K562 (cell line): ENCODE measurements around the gene USP49. TPM values are rescaled to one million over a fixed set of nuclear protein-coding genes. Genes with fewer than 3 reads are reported as not detected.

Experiments used
- ATAC-seq: fragments of 200-7000 bp; cut with Tn5 transposase; 3 replicates; pipeline ENCODE4 v1.9.1; 2020; ENCODE audit warnings: moderate library complexity
- BruUV-seq: library from RNA; stranded (reverse); fragments of 400-500 nt; replicated peaks from 2 replicates; lab custom pipeline; 2021; lab: Mats Ljungman, UMichigan
- CTCF ChIA-PET: fragments of 300-600 bp; formaldehyde crosslinking; extraction: SDS; loops from one replicate; lab custom pipeline; 2021; ENCODE audit warnings: low intra/inter-chr PET ratio; lab: Yijun Ruan, JAX
- POLR2A ChIA-PET: fragments of 300-600, 350-650 bp; sonication (Branson Sonifier 250); formaldehyde crosslinking; extraction: SDS; loops from one replicate; lab custom pipeline; 2021; ENCODE audit warnings: antibody characterized with exemption, inconsistent platforms; lab: Yijun Ruan, JAX
- DNase-seq, 4 experiments: peaks; one replicate each; pipeline versions ENCODE4 v3.0.0 to v3.0.0-alpha.2; 2011 to 2018; ENCODE audit warnings: low spot score in 3 of 4, mixed read lengths in 3 of 4; ENCODE audit errors: extremely low read depth in 1 of 4
- FAIRE-seq: peaks from 2 replicates; lab custom pipeline; 2011; peaks lifted over from hg19 to GRCh38; lab: Jason Lieb, UNC
- H2AFZ ChIP-seq: 2 replicates; pipeline ENCODE4 v1.6.0; 2011; ENCODE audit warnings: low read depth, low read length, control low read depth, inconsistent platforms
- H3K27ac ChIP-seq: fragments of 200-600 bp; 3 replicates; pipeline ENCODE4 v1.8.0; 2011; ENCODE audit warnings: low read depth, mild to moderate bottlenecking, control low read depth, inconsistent platforms, low read length, moderate library complexity, mixed read lengths; ENCODE audit errors: extremely low read depth
- H3K27me3 ChIP-seq, 2 experiments: fragments of 300-600 bp in 1 of 2; 2 replicates in 1 of 2; 3 replicates in 1 of 2; pipeline versions ENCODE4 v1.6.0 to v1.8.0; 2011; ENCODE audit warnings: inconsistent platforms in 2 of 2, low read length in 2 of 2, mild to moderate bottlenecking in 1 of 2, mixed read lengths in 1 of 2, moderate library complexity in 1 of 2; ENCODE audit not compliant: control insufficient read depth in 2 of 2, insufficient read depth in 2 of 2
- H3K36me3 ChIP-seq: fragments of 300-600 bp; 3 replicates; pipeline ENCODE4 v1.8.0; 2011; ENCODE audit warnings: mild to moderate bottlenecking, low read length, inconsistent platforms; ENCODE audit not compliant: control insufficient read depth, insufficient read depth
- H3K4me1 ChIP-seq, 2 experiments: fragments of 200-600 bp in 1 of 2; replicated peaks in 1 of 2; 2 replicates in 1 of 2; 3 replicates in 1 of 2; pipeline versions ENCODE4 v1.5.1 to v1.8.0; 2011; ENCODE audit warnings: inconsistent platforms in 2 of 2, low read length in 2 of 2, mild to moderate bottlenecking in 1 of 2, mixed read lengths in 1 of 2, moderate library complexity in 1 of 2; ENCODE audit not compliant: control insufficient read depth in 2 of 2, insufficient read depth in 2 of 2
- H3K4me2 ChIP-seq: 2 replicates; pipeline ENCODE4 v1.6.1; 2011; ENCODE audit warnings: low read length, control low read depth, inconsistent platforms, mixed read lengths; ENCODE audit not compliant: insufficient read depth
- H3K4me3 ChIP-seq: fragments of 200-600 bp; sonication (generic), shearing (Covaris generic); 2 replicates; pipeline ENCODE4 v1.5.1; 2016; ENCODE audit warnings: control low read depth, inconsistent platforms
- H3K79me2 ChIP-seq: fragments of 200-600 bp; 3 replicates; pipeline ENCODE4 v1.8.0; 2011; ENCODE audit warnings: low read length, inconsistent platforms; ENCODE audit not compliant: control insufficient read depth, insufficient read depth
- H3K9ac ChIP-seq, 2 experiments: 2 replicates each; pipeline versions ENCODE4 v1.6.0 to v1.6.1; 2011; ENCODE audit warnings: low read depth in 2 of 2, low read length in 2 of 2, control low read depth in 1 of 2, inconsistent platforms in 1 of 2, mild to moderate bottlenecking in 1 of 2, mixed read lengths in 1 of 2; ENCODE audit not compliant: insufficient read depth in 1 of 2
- H3K9me1 ChIP-seq: one replicate; pipeline ENCODE4 v1.6.0; 2011; ENCODE audit warnings: inconsistent platforms, mild to moderate bottlenecking, low read length, moderate library complexity; ENCODE audit not compliant: control insufficient read depth, insufficient read depth
- H3K9me3 ChIP-seq: replicated peaks from 2 replicates; pipeline ENCODE4 v1.5.1; 2011; ENCODE audit warnings: low read depth, low read length, inconsistent platforms; ENCODE audit not compliant: control insufficient read depth, insufficient read depth
- H4K20me1 ChIP-seq: replicated peaks from 2 replicates; pipeline ENCODE4 v1.6.1; 2011; ENCODE audit warnings: low read length, inconsistent platforms, mixed read lengths; ENCODE audit not compliant: control insufficient read depth, insufficient read depth
- FOXA3 ChIP-seq, 2 experiments: fragments of 450-650 bp in 1 of 2; sonication (generic) in 1 of 2; formaldehyde crosslinking; IDR thresholded peaks in 1 of 2; conservative IDR thresholded peaks in 1 of 2; 2 replicates each; pipeline versions ENCODE4 v1.4.0 to v1.8.0; 2020 to 2022; ENCODE audit warnings: mild to moderate bottlenecking in 2 of 2, missing genetic modification reagents in 1 of 2
- KLF16 ChIP-seq: IDR thresholded peaks from 2 replicates; pipeline ENCODE4 v1.6.1; 2016; ENCODE audit warnings: antibody characterized with exemption
- MEF2D ChIP-seq: conservative IDR thresholded peaks from 2 replicates; pipeline ENCODE4 v1.6.1; 2016; ENCODE audit warnings: low read depth, missing genetic modification characterization, missing compliant biosample characterization
- MEIS2 ChIP-seq: fragments of 450-650 bp; IDR thresholded peaks from 2 replicates; pipeline ENCODE4 v1.6.1; 2014; ENCODE audit warnings: mild to moderate bottlenecking; ENCODE audit not compliant: partially characterized antibody
- MXD1 ChIP-seq: fragments of 250-450 bp; sonication (Bioruptor Pico); IDR thresholded peaks from 2 replicates; pipeline ENCODE4 v1.8.0; 2021; ENCODE audit warnings: borderline replicate concordance, mild to moderate bottlenecking, moderate library complexity; ENCODE audit not compliant: poor library complexity, severe bottlenecking
- NR2C1 ChIP-seq, 2 experiments: fragments of 450-650 bp; IDR thresholded peaks; 2 replicates each; pipeline ENCODE4 v1.6.1; 2017; ENCODE audit warnings: mild to moderate bottlenecking in 2 of 2, antibody characterized with exemption in 1 of 2, inconsistent platforms in 1 of 2, missing compliant biosample characterization in 1 of 2, missing genetic modification characterization in 1 of 2
- NR2C2 ChIP-seq, 2 experiments: fragments of 200-800 bp in 1 of 2; sonication (Bioruptor generic) in 1 of 2; sonication (generic) in 1 of 2; formaldehyde crosslinking in 1 of 2; IDR thresholded peaks; 2 replicates each; pipeline versions ENCODE4 v1.6.1 to v1.8.0; 2016 to 2022; ENCODE audit warnings: mild to moderate bottlenecking in 1 of 2, missing compliant biosample characterization in 1 of 2, missing genetic modification characterization in 1 of 2, missing genetic modification reagents in 1 of 2
- TFAP4 ChIP-seq: sonication (generic); formaldehyde crosslinking; IDR thresholded peaks from 2 replicates; pipeline ENCODE4 v1.8.0; 2022; ENCODE audit warnings: missing genetic modification reagents, mild to moderate bottlenecking, moderate library complexity, borderline replicate concordance
- U2AF2 ChIP-seq: fragments of 200-400 bp; formaldehyde crosslinking; optimal IDR thresholded peaks from 2 replicates; pipeline ENCODE3; 2017; ENCODE audit warnings: low read depth, mild to moderate bottlenecking, low read length
- ZNF41 ChIP-seq: fragments of 250-450 bp; sonication (Bioruptor Pico); conservative IDR thresholded peaks from 2 replicates; pipeline ENCODE4 v1.4.0; 2020; ENCODE audit warnings: mild to moderate bottlenecking
- WGBS: fragments of 100-300 bp; shearing (Covaris generic); methylation state at CpG from one replicate; pipeline ENCODE4 v1.1.6; 2016; ENCODE audit warnings: low coverage, mixed read lengths; ENCODE audit not compliant: insufficient coverage; ENCODE audit errors: missing lambda C conversion rate; 5-methylcytosine and 5-hydroxymethylcytosine counted together
- in situ Hi-C: fragments of 300-500 bp; cut with MboI; formaldehyde crosslinking; loops from 4 replicates; pipeline ENCODE4 v1.15.0; 2018; ENCODE audit warnings: inconsistent platforms, mixed read lengths
- intact Hi-C: fragments of 100-400 bp; cut with micrococcal nuclease; formaldehyde crosslinking; loops from 2 replicates; pipeline ENCODE4 v1.14.2; 2022
- polyA plus RNA-seq, 8 experiments: library from polyadenylated mRNA; depleted of rRNA in 4 of 8; stranded (reverse) in 5 of 8; unstranded in 3 of 8; fragments of >200 nt; fragmentation: Nextera tagmentation in 2 of 8; fragmentation: Illumina TruSeq in 1 of 8; extraction: Ambion mirVana in 2 of 8; extraction: Trizol in 1 of 8; gene quantifications; 2 replicates each; pipeline versions ENCODE4 v1.2.1 to v1.2.3, GENCODE V29; 2011 to 2014; ENCODE audit warnings: inconsistent platforms in 1 of 8, missing spikeins in 1 of 8
- total RNA-seq, 7 experiments: library from RNA; depleted of rRNA in 6 of 7; stranded (reverse); fragments of >200 nt in 6 of 7; fragmentation: Illumina TruSeq in 2 of 7; extraction: Trizol in 2 of 7; gene quantifications; 2 replicates each; pipeline versions ENCODE4 v1.2.1 to v1.2.3, GENCODE V29; 2011 to 2021; ENCODE audit warnings: low replicate concordance in 1 of 7

The USP49 gene
- total and polyA plus RNA-seq, 9 of the 15 experiments (the other 6 are each of a cell fraction or from before 2014, with no cell fraction given): 1.0 to 9.9 (median 6.5) TPM

GRCh38 chr6:41887331-41887751 lies 7.8 kb downstream of the USP49 start (continued):
- TF ChIP-seq ZNF41: no peak

GRCh38 chr6:41885930-41886329 lies 9.2 kb downstream of the USP49 start:
- intact Hi-C loops (no loop called here), in situ Hi-C loops (no loop called here)
- ChIA-PET CTCF (no interaction called here), POLR2A (interaction anchor here (1.0 to 1.4 kb wide), 2 partner anchors 8 to 12 kb away, joined by 3 read pairs; no protein-coding TSS in a partner anchor)
- Histone ChIP-seq H3K27me3 (no peaks in the 10 kb centered on the region), H3K4me2 (no peak overlapping the region), H3K36me3 (no peaks in the 10 kb centered on the region), H3K4me1 (no peaks in the 10 kb centered on the region), H3K9me3 (no peaks in the 10 kb centered on the region), H4K20me1 (no peaks in the 10 kb centered on the region), H3K27ac (no peak overlapping the region), H3K79me2 (no peaks in the 10 kb centered on the region; the same call in 2 of the 3 replicates), H3K9ac (no peak overlapping the region), H3K9me1 (no peaks in the 10 kb centered on the region), H2AFZ (no peak overlapping the region), H3K4me3 (no peak overlapping the region)
- ATAC-seq: no peak
- FAIRE-seq: no peak
- WGBS: 44% methylated on average over 1 of the region's 1 CpG
- TF ChIP-seq MXD1 (no peak), FOXA3 (CRISPR knock-in tag; conservative IDR thresholded peaks at IDR 0.05 in 1 of 2, IDR thresholded peaks at IDR 0.05 in 1 of 2) (no peak), NR2C1 (IDR thresholded peaks at IDR 0.05) (peak; percentile 53; the same call in 1 of the 2 replicates), NR2C1 (tag; IDR thresholded peaks at IDR 0.05) (peak; percentile 64), KLF16 (no peak), NR2C2 (CRISPR knock-in tag; IDR thresholded peaks at IDR 0.05) (no peak), NR2C2 (tag; IDR thresholded peaks at IDR 0.05) (peak; percentile 38; the same call in 1 of the 2 replicates), U2AF2 (no peak), TFAP4 (CRISPR knock-in tag) (no peak), MEF2D (no peak), MEIS2 (no peak)
- DNase-seq: no peak
- no TSS peak for BruUV-seq
